ENCODE results near the gene FAHD2A. TPM values are rescaled to one million over a fixed set of nuclear protein-coding genes. Genes with fewer than 3 reads are reported as not detected.
"Not testable (repeated sequence)": the region's sequence is repeated elsewhere in the genome, so short reads cannot be mapped to it uniquely, and the experiment has no call there.

The FAHD2A gene
- total RNA-seq = 22.8 TPM
- long read RNA-seq, full-length matches to known transcripts = 17 of 45 reads
- long read RNA-seq, partial matches to known transcripts = 6 of 45 reads
- long read RNA-seq, other reads (novel, unspliced or antisense) = 22 of 45 reads

DNA sequence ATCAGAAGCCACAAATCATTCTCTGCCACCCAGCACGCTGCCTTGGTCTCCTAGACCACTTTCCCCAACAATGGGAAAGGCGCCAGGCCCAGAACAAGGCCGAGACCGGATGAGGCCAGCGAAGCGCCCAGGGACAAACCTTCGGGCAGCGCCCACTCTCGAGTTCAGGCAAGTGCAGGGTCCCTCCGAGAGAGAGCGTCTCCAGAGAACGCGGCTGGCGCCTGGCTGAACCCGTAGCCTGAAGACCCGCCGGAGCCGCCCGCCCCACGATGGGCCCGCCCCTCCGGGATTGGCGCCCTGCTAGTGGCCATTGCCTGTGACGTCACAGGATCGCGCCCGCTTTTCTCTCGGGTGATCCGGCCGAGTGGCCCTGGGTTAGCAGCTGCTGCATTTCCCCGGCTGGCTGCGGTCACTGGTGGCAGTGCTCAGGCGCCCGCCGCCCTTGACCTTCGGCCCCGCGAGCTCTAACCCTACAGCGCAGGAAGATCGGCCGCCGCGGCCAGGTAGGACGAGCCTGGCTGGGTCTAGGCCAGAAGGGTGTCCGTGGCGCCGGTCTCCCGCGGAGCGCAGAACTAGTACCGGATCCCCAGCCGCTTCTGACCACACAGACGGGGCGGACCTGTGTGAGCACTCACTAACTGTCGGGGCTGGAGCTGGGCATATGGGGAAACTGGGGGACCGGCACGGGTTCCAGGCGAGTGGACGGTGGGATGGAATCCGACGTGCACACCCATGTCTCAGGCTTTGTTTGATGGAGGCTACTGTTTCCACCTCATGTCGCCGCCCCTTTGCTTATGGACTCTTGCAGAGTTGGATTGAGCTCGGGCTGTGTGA is at the start of gene FAHD2A:
FAHD2A (plus strand) TSS at position 339 of the 834 bp plus-strand sequence. CDS start 2,851 bp downstream, outside the sequence.
- Histone ChIP-seq H3K27ac (peak within 1 kb of the TSS; percentile 90), H3K27me3 (no peaks in the 10 kb centered on the region), H3K4me3 (peak within 1 kb of the TSS; percentile 95), H3K4me1 (peaks cover 16% of the 10 kb centered on the region), H3K9me3 (no peaks in the 10 kb centered on the region), H3K36me3 (peaks cover 2% of the 10 kb centered on the region)
- no peak for TF ChIP-seq CTCF (IDR thresholded peaks at IDR 0.05)
- DNase-seq (peak; percentile 99), ATAC-seq (peak; percentile 97)
- intact Hi-C loops (cut with DNase I) = no loop called here

GRCh38 chr2:95353055-95353575 is 49.4 kb upstream of the FAHD2A start:
- no peaks in the 10 kb centered on the region for H3K36me3 ChIP-seq
- no peaks in the 10 kb centered on the region for H3K27me3 ChIP-seq
- no peak for ATAC-seq
- no peak overlapping the region for H3K4me3 ChIP-seq
- no peaks in the 10 kb centered on the region for H3K4me1 ChIP-seq
- H3K9me3 ChIP-seq = no peaks in the 10 kb centered on the region
- no peak overlapping the region for H3K27ac ChIP-seq
- no peak for DNase-seq
- intact Hi-C loops (cut with DNase I) = no loop called here
- TF ChIP-seq CTCF (IDR thresholded peaks at IDR 0.05) = no peak

DNA sequence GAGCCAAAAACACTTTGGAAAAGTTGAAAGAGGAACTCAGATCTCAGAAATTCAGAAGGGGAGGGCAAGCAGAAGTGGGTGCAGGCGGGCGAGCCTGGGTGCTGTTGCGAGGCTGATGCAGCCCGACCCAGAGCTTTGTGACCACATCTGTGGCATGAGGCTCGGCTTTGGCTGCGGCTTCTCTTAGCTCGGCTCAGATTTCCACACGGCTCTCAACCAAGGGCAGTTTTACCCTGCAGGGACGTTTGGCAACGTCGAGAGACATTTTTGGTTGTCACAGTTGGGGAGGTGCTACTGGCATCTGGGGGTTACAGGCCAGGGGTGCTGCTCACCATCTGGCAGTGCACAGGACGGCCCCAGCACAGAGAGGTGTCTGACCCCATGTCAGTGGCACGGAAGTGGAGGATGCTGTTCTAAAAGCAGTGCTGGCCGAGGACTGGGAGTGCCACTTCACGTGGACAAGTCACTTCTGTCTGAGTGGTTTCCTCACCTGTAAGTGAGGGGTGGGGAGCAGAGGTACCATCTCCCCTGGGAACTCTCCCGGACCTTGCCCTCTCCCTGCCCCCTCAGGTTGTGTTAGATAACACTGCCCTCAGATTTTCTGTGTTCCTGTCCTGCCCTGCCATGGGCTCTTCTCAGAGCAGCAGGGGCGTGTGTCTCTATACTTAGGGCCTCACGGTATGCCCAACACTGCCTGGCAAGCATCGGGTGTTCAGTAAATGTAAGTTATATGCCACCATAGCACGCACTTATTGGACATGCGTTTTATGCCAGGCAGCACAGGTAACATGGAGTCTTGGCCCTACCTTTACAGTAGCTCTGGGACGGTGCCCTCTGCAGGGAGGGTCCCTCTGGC is 48.7 kb upstream of the FAHD2A start:
- Histone ChIP-seq H3K9me3 (no peaks in the 10 kb centered on the region), H3K4me3 (no peak overlapping the region), H3K4me1 (no peaks in the 10 kb centered on the region), H3K36me3 (no peaks in the 10 kb centered on the region), H3K27ac (no peak overlapping the region), H3K27me3 (no peaks in the 10 kb centered on the region)
- TF ChIP-seq CTCF (IDR thresholded peaks at IDR 0.05) = no peak
- intact Hi-C loops (cut with DNase I) = no loop called here
- ATAC-seq (no peak), DNase-seq (no peak)

- DNase-seq = no peak
- intact Hi-C loops (cut with DNase I) = no loop called here
- Histone ChIP-seq H3K27me3 (no peaks in the 10 kb centered on the region), H3K4me3 (no peak overlapping the region), H3K9me3 (no peaks in the 10 kb centered on the region), H3K4me1 (no peaks in the 10 kb centered on the region), H3K27ac (no peak overlapping the region), H3K36me3 (no peaks in the 10 kb centered on the region)
- no peak for ATAC-seq
- no peak for TF ChIP-seq CTCF (IDR thresholded peaks at IDR 0.05)
Observed at GRCh38 chr2:95354469-95354901, 48.0 kb upstream of the FAHD2A start.

GRCh38 chr2:95354925-95355324 is 47.6 kb upstream of the FAHD2A start:
- no peaks in the 10 kb centered on the region for H3K9me3 ChIP-seq
- H3K27ac ChIP-seq = no peak overlapping the region
- ATAC-seq (no peak), DNase-seq (peak; percentile 44)
- H3K4me1 ChIP-seq = no peaks in the 10 kb centered on the region
- H3K27me3 ChIP-seq = no peaks in the 10 kb centered on the region
- intact Hi-C loops (cut with DNase I) = no loop called here
- H3K36me3 ChIP-seq = no peaks in the 10 kb centered on the region
- no peak for TF ChIP-seq CTCF (IDR thresholded peaks at IDR 0.05)
- no peak overlapping the region for H3K4me3 ChIP-seq

- DNase-seq = not testable (repeated sequence)
Observed at GRCh38 chr2:95355486-95355885, 47.0 kb upstream of the FAHD2A start.

More at GRCh38 chr2:95355486-95355885, 47.0 kb upstream of the FAHD2A start:
- H3K4me3 ChIP-seq; ATAC-seq; intact Hi-C loops (cut with DNase I); H3K4me1 ChIP-seq; H3K27ac ChIP-seq; H3K9me3 ChIP-seq; H3K27me3 ChIP-seq; H3K36me3 ChIP-seq: not testable (repeated sequence)
